K562 (cell line): ENCODE results near the gene NEU1. TPM values are rescaled to one million over a fixed set of nuclear protein-coding genes. Genes with fewer than 3 reads are reported as not detected.

Source experiments
- AFF1 ChIP-seq, 2 experiments: fragments of 450-650 bp; IDR thresholded peaks; 2 replicates each; pipeline ENCODE4 v1.6.1; 2018; ENCODE audit warnings: mild to moderate bottlenecking in 2 of 2, low read depth in 1 of 2; ENCODE audit not compliant: partially characterized antibody in 2 of 2
- CHD2 ChIP-seq: IDR thresholded peaks from 2 replicates; pipeline ENCODE4 v1.6.1; 2011; ENCODE audit warnings: low read depth, low read length
- MTF1 ChIP-seq: fragments of 250-450 bp; sonication (Bioruptor Pico); IDR thresholded peaks from 2 replicates; pipeline ENCODE4 v1.9.0; 2021; ENCODE audit warnings: moderate library complexity, mild to moderate bottlenecking, inconsistent platforms, borderline replicate concordance
- NFXL1 ChIP-seq: fragments of 450-650 bp; formaldehyde crosslinking; IDR thresholded peaks from 2 replicates; pipeline ENCODE4 v1.4.0; 2021; ENCODE audit warnings: mild to moderate bottlenecking
- SP1 ChIP-seq: sonication (generic); formaldehyde crosslinking; IDR thresholded peaks from 2 replicates; pipeline ENCODE4 v1.8.1; 2022; ENCODE audit warnings: mild to moderate bottlenecking, missing genetic modification reagents
- TCF3 ChIP-seq: sonication (generic); formaldehyde crosslinking; IDR thresholded peaks from 2 replicates; pipeline ENCODE4 v1.4.0; 2020; ENCODE audit warnings: mild to moderate bottlenecking, missing genetic modification reagents
- TRIM24 ChIP-seq, 2 experiments: fragments of 450-650 bp; IDR thresholded peaks; 2 replicates each; pipeline ENCODE4 v1.6.1; 2016
- ZNF311 ChIP-seq: fragments of 250-450 bp; sonication (Bioruptor Pico); IDR thresholded peaks from 2 replicates; pipeline ENCODE4 v1.4.0; 2020; ENCODE audit warnings: mild to moderate bottlenecking, moderate library complexity
- ZNF316 ChIP-seq: fragments of 450-650 bp; IDR thresholded peaks from 2 replicates; pipeline ENCODE4 v1.6.1; 2016
- polyA plus RNA-seq, 8 experiments: library from polyadenylated mRNA; depleted of rRNA in 4 of 8; stranded (reverse) in 5 of 8; unstranded in 3 of 8; fragments of >200 nt; fragmentation: Nextera tagmentation in 2 of 8; fragmentation: Illumina TruSeq in 1 of 8; extraction: Ambion mirVana in 2 of 8; extraction: Trizol in 1 of 8; gene quantifications; 2 replicates each; pipeline versions ENCODE4 v1.2.1 to v1.2.3, GENCODE V29; 2011 to 2014; ENCODE audit warnings: inconsistent platforms in 1 of 8, missing spikeins in 1 of 8
- total RNA-seq, 7 experiments: library from RNA; depleted of rRNA in 6 of 7; stranded (reverse); fragments of >200 nt in 6 of 7; fragmentation: Illumina TruSeq in 2 of 7; extraction: Trizol in 2 of 7; gene quantifications; 2 replicates each; pipeline versions ENCODE4 v1.2.1 to v1.2.3, GENCODE V29; 2011 to 2021; ENCODE audit warnings: low replicate concordance in 1 of 7
- TF ChIP-seq, protein P1 (sequence below): IDR thresholded peaks from 2 replicates; pipeline ENCODE4 v1.6.1; 2011; ENCODE audit warnings: borderline replicate concordance, low read depth, mild to moderate bottlenecking, moderate library complexity, low read length; ENCODE audit not compliant: insufficient read depth, poor library complexity, severe bottlenecking
- TF ChIP-seq, protein P2 (sequence below): fragments of 250-450 bp; sonication (Bioruptor Pico); IDR thresholded peaks from 2 replicates; pipeline ENCODE4 v1.8.0; 2021; ENCODE audit warnings: mild to moderate bottlenecking, moderate library complexity
- TF ChIP-seq, protein P3 (sequence below): IDR thresholded peaks from 2 replicates; pipeline ENCODE4 v1.6.1; 2014; ENCODE audit warnings: antibody characterized with exemption

Gene NEU1
- total and polyA plus RNA-seq, 9 of the 15 experiments (the other 6 are each of a cell fraction or from before 2014, with no cell fraction given) = 14.8 to 67.8 (median 51.0) TPM

- TF ChIP-seq, protein P1, sequence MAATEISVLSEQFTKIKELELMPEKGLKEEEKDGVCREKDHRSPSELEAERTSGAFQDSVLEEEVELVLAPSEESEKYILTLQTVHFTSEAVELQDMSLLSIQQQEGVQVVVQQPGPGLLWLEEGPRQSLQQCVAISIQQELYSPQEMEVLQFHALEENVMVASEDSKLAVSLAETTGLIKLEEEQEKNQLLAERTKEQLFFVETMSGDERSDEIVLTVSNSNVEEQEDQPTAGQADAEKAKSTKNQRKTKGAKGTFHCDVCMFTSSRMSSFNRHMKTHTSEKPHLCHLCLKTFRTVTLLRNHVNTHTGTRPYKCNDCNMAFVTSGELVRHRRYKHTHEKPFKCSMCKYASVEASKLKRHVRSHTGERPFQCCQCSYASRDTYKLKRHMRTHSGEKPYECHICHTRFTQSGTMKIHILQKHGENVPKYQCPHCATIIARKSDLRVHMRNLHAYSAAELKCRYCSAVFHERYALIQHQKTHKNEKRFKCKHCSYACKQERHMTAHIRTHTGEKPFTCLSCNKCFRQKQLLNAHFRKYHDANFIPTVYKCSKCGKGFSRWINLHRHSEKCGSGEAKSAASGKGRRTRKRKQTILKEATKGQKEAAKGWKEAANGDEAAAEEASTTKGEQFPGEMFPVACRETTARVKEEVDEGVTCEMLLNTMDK = no peak
- TF ChIP-seq CHD2 (0 out of 2 replicates have a peak, but pooled peaks have one; percentile 32), TRIM24 (IDR thresholded peaks at IDR 0.05) (peak in 1 of 2 experiments; percentile 74; a peak in 3 of 4 replicates), SP1 (CRISPR knock-in tag) (no peak; the same call in none of the 2 replicates), AFF1 (IDR thresholded peaks at IDR 0.05; ENCODE audit: low read depth in 1 of 2, partially characterized antibody in 2 of 2) (peak in 1 of 2 experiments; percentile 73), TCF3 (no peak; the same call in 1 of the 2 replicates), MTF1 (CRISPR knock-in tag) (no peak), ZNF316 (peak; percentile 24; the same call in 1 of the 2 replicates), ZNF311 (CRISPR knock-in tag) (no peak), NFXL1 (no peak)
- TF ChIP-seq, protein P2, sequence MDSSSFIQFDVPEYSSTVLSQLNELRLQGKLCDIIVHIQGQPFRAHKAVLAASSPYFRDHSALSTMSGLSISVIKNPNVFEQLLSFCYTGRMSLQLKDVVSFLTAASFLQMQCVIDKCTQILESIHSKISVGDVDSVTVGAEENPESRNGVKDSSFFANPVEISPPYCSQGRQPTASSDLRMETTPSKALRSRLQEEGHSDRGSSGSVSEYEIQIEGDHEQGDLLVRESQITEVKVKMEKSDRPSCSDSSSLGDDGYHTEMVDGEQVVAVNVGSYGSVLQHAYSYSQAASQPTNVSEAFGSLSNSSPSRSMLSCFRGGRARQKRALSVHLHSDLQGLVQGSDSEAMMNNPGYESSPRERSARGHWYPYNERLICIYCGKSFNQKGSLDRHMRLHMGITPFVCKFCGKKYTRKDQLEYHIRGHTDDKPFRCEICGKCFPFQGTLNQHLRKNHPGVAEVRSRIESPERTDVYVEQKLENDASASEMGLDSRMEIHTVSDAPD (CRISPR knock-in tag) = no peak
- TF ChIP-seq, protein P3, sequence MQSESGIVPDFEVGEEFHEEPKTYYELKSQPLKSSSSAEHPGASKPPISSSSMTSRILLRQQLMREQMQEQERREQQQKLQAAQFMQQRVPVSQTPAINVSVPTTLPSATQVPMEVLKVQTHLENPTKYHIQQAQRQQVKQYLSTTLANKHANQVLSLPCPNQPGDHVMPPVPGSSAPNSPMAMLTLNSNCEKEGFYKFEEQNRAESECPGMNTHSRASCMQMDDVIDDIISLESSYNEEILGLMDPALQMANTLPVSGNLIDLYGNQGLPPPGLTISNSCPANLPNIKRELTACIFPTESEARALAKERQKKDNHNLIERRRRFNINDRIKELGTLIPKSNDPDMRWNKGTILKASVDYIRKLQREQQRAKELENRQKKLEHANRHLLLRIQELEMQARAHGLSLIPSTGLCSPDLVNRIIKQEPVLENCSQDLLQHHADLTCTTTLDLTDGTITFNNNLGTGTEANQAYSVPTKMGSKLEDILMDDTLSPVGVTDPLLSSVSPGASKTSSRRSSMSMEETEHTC = 0 out of 2 replicates have a peak, but pooled peaks have one; percentile 41
These were observed 41.2 kb downstream of the NEU1 start (continued) for GRCh38 chr6:31821301-31822035.
